Psoas muscle (tissue), 8 donors: ENCODE data around the gene ABHD11. TPM values are rescaled to one million over a fixed set of nuclear protein-coding genes. Genes with fewer than 3 reads are reported as not detected.

Experiments used
- ATAC-seq, 4 donors: fragments of 200-7000 bp; cut with Tn5 transposase; one replicate each; pipeline ENCODE4 v1.9.1; 2020; ENCODE audit warnings: moderate library complexity in 3 of 4, mild to moderate bottlenecking in 2 of 4
- DNase-seq, 2 donors: peaks; one replicate each; pipeline ENCODE4 v3.0.0-alpha.2; 2020
- H3K27ac ChIP-seq: fragments of 200-600 bp; one replicate; pipeline ENCODE4 v1.8.0; 2022
- H3K27me3 ChIP-seq, 3 donors: fragments of 200-600 bp in 1 of 3; one replicate each; pipeline versions ENCODE4 v1.6.1 to v1.8.0; 2013 to 2022; ENCODE audit warnings: low read length in 2 of 3, mild to moderate bottlenecking in 2 of 3, moderate library complexity in 1 of 3; ENCODE audit not compliant: insufficient read depth in 3 of 3
- H3K36me3 ChIP-seq, 2 donors: fragments of 200-600 bp in 1 of 2; one replicate each; pipeline versions ENCODE4 v1.6.1 to v1.8.0; 2013 to 2022; ENCODE audit warnings: low read depth in 1 of 2, mild to moderate bottlenecking in 1 of 2, moderate library complexity in 1 of 2; ENCODE audit not compliant: insufficient read depth in 1 of 2
- H3K4me1 ChIP-seq: fragments of 200-600 bp; one replicate; pipeline ENCODE4 v1.8.0; 2022
- H3K4me3 ChIP-seq: fragments of 200-600 bp; one replicate; pipeline ENCODE4 v1.8.0; 2022; ENCODE audit warnings: mild to moderate bottlenecking
- H3K9me3 ChIP-seq: fragments of 200-600 bp; one replicate; pipeline ENCODE4 v1.8.0; 2022
- CTCF ChIP-seq: fragments of 200-600 bp; IDR thresholded peaks from one replicate; pipeline ENCODE4 v1.8.0; 2022; ENCODE audit warnings: antibody characterized with exemption
- WGBS, 3 donors: extraction: QIAGEN DNeasy Blood & Tissue Kit; methylation state at CpG; one replicate each; pipeline versions ENCODE4 v1.1.6 to v1.1.7; 2013; 5-methylcytosine and 5-hydroxymethylcytosine counted together
- intact Hi-C, 2 donors: fragments of 100-400 bp; cut with DNase I; formaldehyde crosslinking; loops; one replicate each; pipeline versions ENCODE4 v1.11.0 to v1.14.2; 2022
- polyA plus RNA-seq, 3 donors: library from polyadenylated mRNA; stranded (reverse); fragments of 200-250 nt; gene quantifications; one replicate each; pipeline ENCODE4 v1.2.3, GENCODE V29; 2013
- total RNA-seq, 4 donors: library from RNA; stranded (reverse); fragmentation: NEBNext Ultra II Directional in 2 of 4; extraction: Animal tissue kit (Norgen Biotek cat#: 25700) in 2 of 4; gene quantifications; one replicate each; pipeline versions ENCODE4 v1.2.1 to v1.2.4, GENCODE V29; 2021 to 2023
- donor health status: healthy with polysubstance abuse.
- donor health status: DM: no; HTN: no; CAD: no; lungs with moderate emphysema.
- donor health status: Bipolar disorder and iron deficiency.
- donor health status: healthy.
- donor health status: DM: yes; HTN: yes; CAD: no.
- donor health status: DM: no; HTN: no; CAD: no.
- donor health status: DM: no; HTN: no; CAD: no.
- donor health status: DM: yes; HTN: yes; CAD: no.

The ABHD11 gene
- total and polyA plus RNA-seq, 7 donors: 6.8 to 26.6 (median 14.1) TPM

- peaks cover 0 to 2% (median 0%) of the 10 kb centered on the region in 3 donors for H3K27me3 ChIP-seq
- no peak for DNase-seq
- peak in 3 of 4 donors; percentile 31 to 41 (median 39) for ATAC-seq
- WGBS, 3 donors: 23 to 34% (median 24%) methylated on average over 4 of the region's 4 CpGs
- H3K36me3 ChIP-seq: no peaks in the 10 kb centered on the region
- TF ChIP-seq CTCF: no peak
- intact Hi-C loops: no loop called here
- no peak overlapping the region for H3K4me3 ChIP-seq
- H3K4me1 ChIP-seq: no peaks in the 10 kb centered on the region
- no peaks in the 10 kb centered on the region for H3K9me3 ChIP-seq
- H3K27ac ChIP-seq: no peak overlapping the region
Observed at GRCh38 chr7:73746378-73746777, 7.8 kb upstream of the ABHD11 start.

GRCh38 chr7:73742753-73743641 lies 4.4 kb upstream of the ABHD11 start:
- TF ChIP-seq CTCF: no peak
- intact Hi-C loops: no loop called here
- no peaks in the 10 kb centered on the region for H3K36me3 ChIP-seq
- no peak overlapping the region for H3K27ac ChIP-seq
- no peak for DNase-seq
- no peak overlapping the region for H3K4me3 ChIP-seq
- H3K9me3 ChIP-seq: no peaks in the 10 kb centered on the region
- 27 to 34% (median 28%) methylated on average over 34 to 35 of the region's 35 CpGs for WGBS, 3 donors
- no peak for ATAC-seq
- H3K27me3 ChIP-seq: no peaks in the 10 kb centered on the region
- no peaks in the 10 kb centered on the region for H3K4me1 ChIP-seq

GRCh38 chr7:73742338-73742752 lies 3.7 kb upstream of the ABHD11 start:
- no peaks in the 10 kb centered on the region for H3K4me1 ChIP-seq
- H3K4me3 ChIP-seq: no peak overlapping the region
- 53 to 57% (median 56%) methylated on average over 7 of the region's 7 CpGs for WGBS, 3 donors
- intact Hi-C loops: no loop called here
- H3K9me3 ChIP-seq: no peaks in the 10 kb centered on the region
- no peak for ATAC-seq
- TF ChIP-seq CTCF: no peak
- H3K27me3 ChIP-seq: no peaks in the 10 kb centered on the region
- no peak overlapping the region for H3K27ac ChIP-seq
- no peak for DNase-seq
- peaks cover 0 to 2% of the 10 kb centered on the region in 2 donors for H3K36me3 ChIP-seq

GRCh38 chr7:73741600-73741999 lies 3.0 kb upstream of the ABHD11 start:
- Histone ChIP-seq H3K36me3 (peaks cover 3 to 8% of the 10 kb centered on the region in 2 donors), H3K9me3 (no peaks in the 10 kb centered on the region), H3K4me3 (no peak overlapping the region), H3K4me1 (no peaks in the 10 kb centered on the region), H3K27ac (no peak overlapping the region), H3K27me3 (no peaks in the 10 kb centered on the region)
- no peak for DNase-seq
- no peak for ATAC-seq
- WGBS, 3 donors: 75 to 81% (median 79%) methylated on average over 5 of the region's 5 CpGs
- intact Hi-C loops: no loop called here
- no peak for TF ChIP-seq CTCF
